ENCODE data around the gene PACSIN2.

DNA sequence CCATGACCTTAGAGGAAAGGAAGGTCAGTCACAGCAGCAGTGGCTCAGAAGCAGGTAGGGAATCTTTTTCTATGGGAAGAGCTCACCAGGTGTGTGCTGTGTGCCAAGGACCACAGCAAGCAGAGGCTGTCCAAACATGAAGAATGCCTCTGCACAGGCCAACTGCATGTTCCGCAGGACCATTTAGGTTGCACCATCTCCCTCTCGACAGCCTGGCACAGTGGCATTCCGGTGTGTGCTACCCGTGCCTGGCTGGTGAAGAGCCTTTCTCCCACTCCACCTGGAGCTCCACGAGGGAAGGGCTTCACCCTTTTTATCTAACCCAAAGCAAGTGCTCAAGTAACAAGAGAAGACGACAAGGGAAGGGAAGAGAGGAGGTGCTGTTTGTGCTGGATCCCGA, 76.5 kb downstream of the PACSIN2 start:
- TF ChIP-seq EZH2phosphoT487 (IDR thresholded peaks at IDR 0.05; ENCODE audit: insufficient read depth, low read depth) = no peak
- TF ChIP-seq EZH2 (IDR thresholded peaks at IDR 0.05; ENCODE audit: insufficient read depth, poor library complexity, severe bottlenecking) = no peak

All from GM23248 (cell line).